ENCODE results near the gene SCGB1C1. TPM values are rescaled to one million over a fixed set of nuclear protein-coding genes. Genes with fewer than 3 reads are reported as not detected.

SCGB1C1 gene
- total and polyA plus RNA-seq, 10 of the 15 experiments (the other 5 are each of a cell fraction or from before 2014, with no cell fraction given): not detected

DNA sequence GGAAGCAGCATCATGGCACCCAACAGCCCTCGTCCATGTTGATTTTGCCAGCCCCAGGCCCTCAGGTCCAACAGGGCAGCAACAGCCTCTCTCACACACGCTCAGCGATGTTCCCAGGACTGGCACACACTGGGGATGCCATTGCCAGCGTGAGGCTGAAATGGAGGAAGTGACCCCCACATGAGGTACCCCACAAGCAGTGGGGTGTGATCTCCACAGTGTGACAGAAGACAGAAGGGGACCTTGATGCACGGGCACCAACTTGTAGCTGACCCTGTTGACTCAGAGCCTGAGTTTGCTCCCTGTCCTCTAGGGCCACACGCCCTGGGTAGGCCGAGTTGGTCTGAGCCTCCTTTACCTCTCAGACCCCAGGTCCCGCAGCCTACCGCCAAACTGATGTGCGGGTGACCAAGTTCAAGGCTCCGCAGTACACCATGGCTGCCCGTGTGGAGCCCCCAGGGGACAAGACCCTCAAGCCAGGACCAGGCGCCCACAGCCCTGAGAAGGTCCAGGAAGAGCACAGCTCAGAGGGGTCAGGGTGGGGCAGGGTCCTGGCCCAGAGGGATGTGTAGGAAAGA, 6.2 kb downstream of the SCGB1C1 start:
- H3K4me2 ChIP-seq (ENCODE audit: control insufficient read depth, insufficient read depth): no peak overlapping the region
- H3K9ac ChIP-seq (ENCODE audit: control insufficient read depth, insufficient read depth, low read length): no peak overlapping the region
- H3K4me1 ChIP-seq (ENCODE audit: control insufficient read depth, insufficient read depth, low read length): no peaks in the 10 kb centered on the region
- no peak overlapping the region for H2AFZ ChIP-seq (ENCODE audit: control insufficient read depth, low read depth, low read length)
- DNase-seq (ENCODE audit: low read depth, low spot score) (no peak), ATAC-seq (no peak), FAIRE-seq (no peak)
- no peak overlapping the region for H3K27ac ChIP-seq (ENCODE audit: control insufficient read depth, insufficient read depth)
- H4K20me1 ChIP-seq (ENCODE audit: control insufficient read depth, insufficient read depth): 0 out of 2 replicates have a peak, but pooled peaks cover 3% of the 10 kb centered on the region
- BruUV-seq (replicated peaks): no TSS peak
- in situ Hi-C loops (cut with MboI): no loop called here
- intact Hi-C loops (cut with micrococcal nuclease; ENCODE audit: unreplicated experiment): no loop called here
- ChIA-PET SMC1A (ENCODE audit: uncharacterized antibody, unreplicated experiment) (no interaction called here), POLR2A (no interaction called here), RAD21 (ENCODE audit: unreplicated experiment) (no interaction called here), CTCF (interaction anchor here (0.5 kb wide), 1 partner anchor 43 kb away, joined by 3 read pairs; no protein-coding TSS in a partner anchor)
- TF ChIP-seq POLR2A (IDR thresholded peaks at IDR 0.05; ENCODE audit: low read depth, low read length) (peak; percentile 36), KDM1A (IDR thresholded peaks at IDR 0.05; ENCODE audit: borderline replicate concordance) (no peak), LARP7 (IDR thresholded peaks at IDR 0.05) (no peak), ZNF384 (IDR thresholded peaks at IDR 0.05; ENCODE audit: borderline replicate concordance, low read depth, low read length) (no peak)
- TF ChIP-seq, protein P1, sequence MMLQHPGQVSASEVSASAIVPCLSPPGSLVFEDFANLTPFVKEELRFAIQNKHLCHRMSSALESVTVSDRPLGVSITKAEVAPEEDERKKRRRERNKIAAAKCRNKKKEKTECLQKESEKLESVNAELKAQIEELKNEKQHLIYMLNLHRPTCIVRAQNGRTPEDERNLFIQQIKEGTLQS (IDR thresholded peaks at IDR 0.05; ENCODE audit: borderline replicate concordance, extremely low read depth, low read depth, low read length): no peak
- TF ChIP-seq, protein P2, sequence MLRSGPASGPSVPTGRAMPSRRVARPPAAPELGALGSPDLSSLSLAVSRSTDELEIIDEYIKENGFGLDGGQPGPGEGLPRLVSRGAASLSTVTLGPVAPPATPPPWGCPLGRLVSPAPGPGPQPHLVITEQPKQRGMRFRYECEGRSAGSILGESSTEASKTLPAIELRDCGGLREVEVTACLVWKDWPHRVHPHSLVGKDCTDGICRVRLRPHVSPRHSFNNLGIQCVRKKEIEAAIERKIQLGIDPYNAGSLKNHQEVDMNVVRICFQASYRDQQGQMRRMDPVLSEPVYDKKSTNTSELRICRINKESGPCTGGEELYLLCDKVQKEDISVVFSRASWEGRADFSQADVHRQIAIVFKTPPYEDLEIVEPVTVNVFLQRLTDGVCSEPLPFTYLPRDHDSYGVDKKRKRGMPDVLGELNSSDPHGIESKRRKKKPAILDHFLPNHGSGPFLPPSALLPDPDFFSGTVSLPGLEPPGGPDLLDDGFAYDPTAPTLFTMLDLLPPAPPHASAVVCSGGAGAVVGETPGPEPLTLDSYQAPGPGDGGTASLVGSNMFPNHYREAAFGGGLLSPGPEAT (IDR thresholded peaks at IDR 0.05; ENCODE audit: low read depth): no peak
- TF ChIP-seq, protein P3, sequence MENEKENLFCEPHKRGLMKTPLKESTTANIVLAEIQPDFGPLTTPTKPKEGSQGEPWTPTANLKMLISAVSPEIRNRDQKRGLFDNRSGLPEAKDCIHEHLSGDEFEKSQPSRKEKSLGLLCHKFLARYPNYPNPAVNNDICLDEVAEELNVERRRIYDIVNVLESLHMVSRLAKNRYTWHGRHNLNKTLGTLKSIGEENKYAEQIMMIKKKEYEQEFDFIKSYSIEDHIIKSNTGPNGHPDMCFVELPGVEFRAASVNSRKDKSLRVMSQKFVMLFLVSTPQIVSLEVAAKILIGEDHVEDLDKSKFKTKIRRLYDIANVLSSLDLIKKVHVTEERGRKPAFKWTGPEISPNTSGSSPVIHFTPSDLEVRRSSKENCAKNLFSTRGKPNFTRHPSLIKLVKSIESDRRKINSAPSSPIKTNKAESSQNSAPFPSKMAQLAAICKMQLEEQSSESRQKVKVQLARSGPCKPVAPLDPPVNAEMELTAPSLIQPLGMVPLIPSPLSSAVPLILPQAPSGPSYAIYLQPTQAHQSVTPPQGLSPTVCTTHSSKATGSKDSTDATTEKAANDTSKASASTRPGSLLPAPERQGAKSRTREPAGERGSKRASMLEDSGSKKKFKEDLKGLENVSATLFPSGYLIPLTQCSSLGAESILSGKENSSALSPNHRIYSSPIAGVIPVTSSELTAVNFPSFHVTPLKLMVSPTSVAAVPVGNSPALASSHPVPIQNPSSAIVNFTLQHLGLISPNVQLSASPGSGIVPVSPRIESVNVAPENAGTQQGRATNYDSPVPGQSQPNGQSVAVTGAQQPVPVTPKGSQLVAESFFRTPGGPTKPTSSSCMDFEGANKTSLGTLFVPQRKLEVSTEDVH (IDR thresholded peaks at IDR 0.05; ENCODE audit: low read depth, partially characterized antibody): no peak
- WGBS (ENCODE audit: insufficient coverage, insufficient replicate concordance, low lambda C conversion rate, missing lambda C conversion rate): 80% methylated on average over 13 of the region's 13 CpGs
- no peaks in the 10 kb centered on the region; the same call in 1 of the 2 replicates for H3K79me2 ChIP-seq (ENCODE audit: control insufficient read depth, insufficient read depth, low read length)
- no peaks in the 10 kb centered on the region for H3K27me3 ChIP-seq (replicated peaks in 1 of 2; ENCODE audit: control insufficient read depth in 2 of 2, insufficient read depth in 2 of 2, low read length in 1 of 2)
- peaks cover 0 to 3% of the 10 kb centered on the region in 2 experiments; a peak in 1 of 4 replicates for H3K36me3 ChIP-seq (ENCODE audit: control insufficient read depth in 2 of 2, insufficient read depth in 2 of 2, low read length in 1 of 2)
- no peak overlapping the region for H3K4me3 ChIP-seq
- H3K9me3 ChIP-seq (replicated peaks; ENCODE audit: control insufficient read depth, insufficient read depth, low read length): no peaks in the 10 kb centered on the region
